Rectal smooth muscle tissue (tissue), 1 donor: ENCODE data around the gene USP32.
"Not testable (repeated sequence)": the region's sequence is repeated elsewhere in the genome, so short reads cannot be mapped to it uniquely, and the experiment has no call there.

ENCODE experiments used
- H3K27ac ChIP-seq: one replicate; pipeline ENCODE4 v1.7.0; 2013; ENCODE audit warnings: low read depth, low read length, inconsistent platforms
- H3K27me3 ChIP-seq: one replicate; pipeline ENCODE4 v1.7.0; 2013; ENCODE audit warnings: low read length; ENCODE audit not compliant: control insufficient read depth, insufficient read depth
- H3K36me3 ChIP-seq: one replicate; pipeline ENCODE4 v1.7.0; 2013; ENCODE audit warnings: low read length; ENCODE audit not compliant: control insufficient read depth, insufficient read depth
- H3K4me1 ChIP-seq: one replicate; pipeline ENCODE4 v1.7.0; 2013; ENCODE audit warnings: low read length; ENCODE audit not compliant: control insufficient read depth, insufficient read depth
- H3K4me3 ChIP-seq: one replicate; pipeline ENCODE4 v1.7.0; 2013; ENCODE audit warnings: low read length
- H3K9ac ChIP-seq: one replicate; pipeline ENCODE4 v1.7.0; 2013; ENCODE audit warnings: low read length

The USP32 gene

GRCh38 chr17:60392042-60392844 is at the start of gene USP32:
Gene USP32 (minus strand): TSS chr17:60392133. CDS start chr17:60391939, 194 bp downstream.
- Histone ChIP-seq H3K36me3 (no peaks in the 10 kb centered on the region), H3K27me3 (no peaks in the 10 kb centered on the region), H3K9ac (peak within 1 kb of the TSS; percentile 43), H3K4me3 (peak within 1 kb of the TSS; percentile 85), H3K4me1 (peaks cover 4% of the 10 kb centered on the region), H3K27ac (peak within 1 kb of the TSS; percentile 94)

GRCh38 chr17:60439501-60439900 is 47.6 kb upstream of the USP32 start:
- peaks cover 8% of the 10 kb centered on the region for H3K4me1 ChIP-seq
- H3K27ac ChIP-seq: no peak overlapping the region
- H3K9ac ChIP-seq: no peak overlapping the region
- no peaks in the 10 kb centered on the region for H3K36me3 ChIP-seq
- no peak overlapping the region for H3K4me3 ChIP-seq
- no peaks in the 10 kb centered on the region for H3K27me3 ChIP-seq

- Histone ChIP-seq H3K27me3 (no peaks in the 10 kb centered on the region), H3K4me1 (peaks cover 2% of the 10 kb centered on the region), H3K4me3 (no peak overlapping the region), H3K9ac (no peak overlapping the region), H3K36me3 (no peaks in the 10 kb centered on the region), H3K27ac (no peak overlapping the region)
Observed at GRCh38 chr17:60436676-60437075, 44.7 kb upstream of the USP32 start.

- Histone ChIP-seq H3K9ac (no peak overlapping the region), H3K27ac (no peak overlapping the region), H3K36me3 (no peaks in the 10 kb centered on the region), H3K4me1 (peaks cover 2% of the 10 kb centered on the region), H3K27me3 (no peaks in the 10 kb centered on the region), H3K4me3 (no peak overlapping the region)
Observed at GRCh38 chr17:60435244-60436167, 43.6 kb upstream of the USP32 start.

GRCh38 chr17:60433021-60433997 is 41.4 kb upstream of the USP32 start:
- H3K36me3 ChIP-seq, H3K27me3 ChIP-seq, H3K27ac ChIP-seq, H3K9ac ChIP-seq, H3K4me1 ChIP-seq, H3K4me3 ChIP-seq: not testable (repeated sequence)

- not testable (repeated sequence) for H3K4me1 ChIP-seq, H3K27ac ChIP-seq, H3K9ac ChIP-seq, H3K4me3 ChIP-seq, H3K27me3 ChIP-seq, H3K36me3 ChIP-seq
Observed at GRCh38 chr17:60430561-60430960, 38.6 kb upstream of the USP32 start.

GRCh38 chr17:60428491-60428890 is 36.6 kb upstream of the USP32 start:
- H3K4me3 ChIP-seq, H3K27me3 ChIP-seq, H3K4me1 ChIP-seq, H3K27ac ChIP-seq, H3K9ac ChIP-seq, H3K36me3 ChIP-seq: not testable (repeated sequence)

- no peak overlapping the region for H3K4me3 ChIP-seq
- H3K4me1 ChIP-seq: no peaks in the 10 kb centered on the region
- no peak overlapping the region for H3K27ac ChIP-seq
- no peak overlapping the region for H3K9ac ChIP-seq
- H3K27me3 ChIP-seq: no peaks in the 10 kb centered on the region
- no peaks in the 10 kb centered on the region for H3K36me3 ChIP-seq
Observed at GRCh38 chr17:60426596-60426995, 34.7 kb upstream of the USP32 start.

GRCh38 chr17:60425626-60426025 is 33.7 kb upstream of the USP32 start:
- H3K27me3 ChIP-seq: no peaks in the 10 kb centered on the region

GRCh38 chr17:60423865-60424264 is 31.9 kb upstream of the USP32 start:
- no peak overlapping the region for H3K9ac ChIP-seq
- peaks cover 4% of the 10 kb centered on the region for H3K4me1 ChIP-seq
- no peaks in the 10 kb centered on the region for H3K36me3 ChIP-seq
- no peak overlapping the region for H3K4me3 ChIP-seq
- H3K27me3 ChIP-seq: no peaks in the 10 kb centered on the region
- no peak overlapping the region for H3K27ac ChIP-seq

More at GRCh38 chr17:60425626-60426025, 33.7 kb upstream of the USP32 start:
- no peak overlapping the region for H3K9ac ChIP-seq
- no peak overlapping the region for H3K27ac ChIP-seq
- H3K4me1 ChIP-seq: peaks cover 4% of the 10 kb centered on the region
- no peak overlapping the region for H3K4me3 ChIP-seq
- no peaks in the 10 kb centered on the region for H3K36me3 ChIP-seq

GRCh38 chr17:60422162-60422665 is 30.3 kb upstream of the USP32 start, which contains the start of gene CHCT1:
Gene CHCT1 (plus strand): TSS chr17:60422489. CDS start chr17:60422593, 104 bp downstream.
- Histone ChIP-seq H3K4me3 (peak within 1 kb of the TSS; percentile 84), H3K27me3 (no peaks in the 10 kb centered on the region), H3K27ac (no peak within 1 kb of the TSS), H3K36me3 (no peaks in the 10 kb centered on the region), H3K4me1 (peaks cover 4% of the 10 kb centered on the region), H3K9ac (peak within 1 kb of the TSS; percentile 49)
